Mucosa of descending colon (tissue), 3 donors: ENCODE measurements around the gene KRTAP2-4. TPM values are rescaled to one million over a fixed set of nuclear protein-coding genes. Genes with fewer than 3 reads are reported as not detected.
"Not testable (repeated sequence)": the region's sequence is repeated elsewhere in the genome, so short reads cannot be mapped to it uniquely, and the experiment has no call there.

ENCODE experiments used
- ATAC-seq: fragments of 200-7000 bp; cut with Tn5 transposase; one replicate; pipeline ENCODE4 v1.9.1; 2020; ENCODE audit warnings: mild to moderate bottlenecking, moderate library complexity
- DNase-seq, 3 donors: peaks; one replicate each; pipeline ENCODE4 v3.0.0-alpha.2; 2020
- H3K36me3 ChIP-seq: fragments of 200-600 bp; one replicate; pipeline ENCODE4 v1.8.0; 2021; ENCODE audit warnings: low read depth, mild to moderate bottlenecking
- H3K4me1 ChIP-seq: fragments of 200-600 bp; one replicate; pipeline ENCODE4 v1.8.0; 2021; ENCODE audit warnings: low read depth, mild to moderate bottlenecking
- H3K4me3 ChIP-seq: fragments of 200-600 bp; one replicate; pipeline ENCODE4 v1.8.0; 2021; ENCODE audit warnings: mild to moderate bottlenecking
- H3K9me3 ChIP-seq: fragments of 200-600 bp; one replicate; pipeline ENCODE4 v1.8.0; 2021; ENCODE audit warnings: mild to moderate bottlenecking
- CTCF ChIP-seq: fragments of 200-600 bp; IDR thresholded peaks from one replicate; pipeline ENCODE4 v1.8.0; 2022; ENCODE audit warnings: antibody characterized with exemption, mild to moderate bottlenecking
- intact Hi-C, 2 donors: fragments of 100-400 bp; cut with DNase I in 1 of 2; cut with micrococcal nuclease in 1 of 2; formaldehyde crosslinking; loops; one replicate each; pipeline versions ENCODE4 v1.11.0 to v1.11.1; 2022; cut with DNase I, micrococcal nuclease
- total RNA-seq, 3 donors: library from RNA; stranded (reverse); fragmentation: NEBNext Ultra II Directional in 2 of 3; extraction: Animal tissue kit (Norgen Biotek cat#: 25700) in 2 of 3; gene quantifications; one replicate each; pipeline versions ENCODE4 v1.2.1 to v1.2.4, GENCODE V29; 2021 to 2023
- donor health status: DM: no; HTN: no; CAD: no; lungs with moderate emphysema.
- donor health status: DM: no; HTN: no; CAD: no.
- donor health status: DM: no; HTN: yes; CAD: no.

The KRTAP2-4 gene
- total RNA-seq, 3 donors from 2014 or later, result not detected

- Histone ChIP-seq H3K9me3 (no peaks in the 10 kb centered on the region), H3K4me3 (no peak overlapping the region), H3K4me1 (no peaks in the 10 kb centered on the region), H3K36me3 (no peaks in the 10 kb centered on the region)
- TF ChIP-seq CTCF, result no peak
- intact Hi-C loops, result no loop called here
- no peak for ATAC-seq
- no peak for DNase-seq
These were observed 38.2 kb upstream of the KRTAP2-4 start for GRCh38 chr17:41103896-41104295.

- TF ChIP-seq CTCF, result no peak
These were observed 36.0 kb upstream of the KRTAP2-4 start, which contains the start of gene KRTAP4-16 for GRCh38 chr17:41101586-41102259. KRTAP4-16 (minus strand) TSS chr17:41102209; CDS start chr17:41102209, 0 bp downstream.

GRCh38 chr17:41099682-41100480, 34.2 kb upstream of the KRTAP2-4 start:
- not testable (repeated sequence) for H3K4me1 ChIP-seq, DNase-seq, ATAC-seq

More at GRCh38 chr17:41101586-41102259, 36.0 kb upstream of the KRTAP2-4 start, which contains the start of gene KRTAP4-16:
- H3K4me1 ChIP-seq, result no peaks in the 10 kb centered on the region
- H3K36me3 ChIP-seq, result no peaks in the 10 kb centered on the region
- no peak for DNase-seq
- ATAC-seq, result no peak
- H3K4me3 ChIP-seq, result no peak within 1 kb of the TSS
- intact Hi-C loops, result no loop called here
- H3K9me3 ChIP-seq, result no peaks in the 10 kb centered on the region

GRCh38 chr17:41098481-41098880, 32.8 kb upstream of the KRTAP2-4 start:
- Histone ChIP-seq H3K4me1 (no peaks in the 10 kb centered on the region), H3K4me3 (no peak overlapping the region), H3K9me3 (no peaks in the 10 kb centered on the region), H3K36me3 (no peaks in the 10 kb centered on the region)
- ATAC-seq, result no peak
- no peak for TF ChIP-seq CTCF
- intact Hi-C loops, result no loop called here
- no peak for DNase-seq

More at GRCh38 chr17:41099682-41100480, 34.2 kb upstream of the KRTAP2-4 start:
- H3K4me3 ChIP-seq, H3K9me3 ChIP-seq, intact Hi-C loops, H3K36me3 ChIP-seq: not testable (repeated sequence)

GRCh38 chr17:41098042-41098441, 32.4 kb upstream of the KRTAP2-4 start, which contains the start of gene KRTAP4-8:
KRTAP4-8 (minus strand) TSS chr17:41098142; CDS start chr17:41098084, 58 bp downstream.
- no peaks in the 10 kb centered on the region for H3K4me1 ChIP-seq
- DNase-seq, result no peak
- H3K36me3 ChIP-seq, result no peaks in the 10 kb centered on the region
- ATAC-seq, result no peak
- intact Hi-C loops, result no loop called here
- no peak within 1 kb of the TSS for H3K4me3 ChIP-seq
- no peak for TF ChIP-seq CTCF
- H3K9me3 ChIP-seq, result no peaks in the 10 kb centered on the region

- Histone ChIP-seq H3K4me3 (no peak overlapping the region), H3K4me1 (no peaks in the 10 kb centered on the region), H3K9me3 (no peaks in the 10 kb centered on the region), H3K36me3 (no peaks in the 10 kb centered on the region)
- TF ChIP-seq CTCF, result no peak
- ATAC-seq (no peak), DNase-seq (no peak)
- intact Hi-C loops, result no loop called here
These were observed 30.4 kb upstream of the KRTAP2-4 start for GRCh38 chr17:41096055-41096454.

GRCh38 chr17:41088760-41089352, 23.2 kb upstream of the KRTAP2-4 start:
- H3K36me3 ChIP-seq, DNase-seq, H3K9me3 ChIP-seq, intact Hi-C loops, H3K4me1 ChIP-seq, H3K4me3 ChIP-seq, ATAC-seq: not testable (repeated sequence)

- H3K4me1 ChIP-seq, H3K36me3 ChIP-seq, DNase-seq, intact Hi-C loops, ATAC-seq, H3K9me3 ChIP-seq, H3K4me3 ChIP-seq: not testable (repeated sequence)
These were observed 18.6 kb upstream of the KRTAP2-4 start, which contains the start of gene KRTAP4-7 for GRCh38 chr17:41084100-41084856. KRTAP4-7 (plus strand) TSS chr17:41084150; CDS start chr17:41084207, 57 bp downstream.
